ENCODE data around the gene MATN1.

Gene MATN1

GRCh38 chr1:30744060-30744756, 20.8 kb upstream of the MATN1 start:
- DNase-seq: no peak

- no peak for DNase-seq
Measured at GRCh38 chr1:30743584-30744059, 20.2 kb upstream of the MATN1 start.

GRCh38 chr1:30742963-30743559, 19.7 kb upstream of the MATN1 start:
- no peak for DNase-seq

- no peak for DNase-seq
Measured at GRCh38 chr1:30742300-30742962, 19.0 kb upstream of the MATN1 start.

- DNase-seq: no peak
Measured at GRCh38 chr1:30741239-30741894, 18.0 kb upstream of the MATN1 start.

- DNase-seq: no peak
Measured at GRCh38 chr1:30740251-30741238, 17.2 kb upstream of the MATN1 start.

GRCh38 chr1:30739601-30740000, 16.2 kb upstream of the MATN1 start:
- DNase-seq: no peak

GRCh38 chr1:30738715-30739559, 15.6 kb upstream of the MATN1 start:
- DNase-seq: no peak

GRCh38 chr1:30738040-30738714, 14.8 kb upstream of the MATN1 start:
- DNase-seq: no peak

- DNase-seq: no peak
Measured at GRCh38 chr1:30737357-30738039, 14.1 kb upstream of the MATN1 start.

GRCh38 chr1:30735668-30736498, 12.5 kb upstream of the MATN1 start:
- no peak for DNase-seq

GRCh38 chr1:30735124-30735523, 11.7 kb upstream of the MATN1 start:
- no peak for DNase-seq

- no peak for DNase-seq
Measured at GRCh38 chr1:30734580-30734979, 11.2 kb upstream of the MATN1 start.

- DNase-seq: no peak
Measured at GRCh38 chr1:30734106-30734505, 10.7 kb upstream of the MATN1 start.

- DNase-seq: no peak
Measured at GRCh38 chr1:30733493-30733892, 10.1 kb upstream of the MATN1 start.

- no peak for DNase-seq
Measured at GRCh38 chr1:30732277-30732996, 9.1 kb upstream of the MATN1 start.

- no peak for DNase-seq
Measured at GRCh38 chr1:30731806-30732276, 8.5 kb upstream of the MATN1 start.

GRCh38 chr1:30731109-30731805, 7.9 kb upstream of the MATN1 start:
- DNase-seq: no peak
